OCI-M2 (cell line): ENCODE data around the gene OCA2.

ENCODE experiments used
- DNase-seq: peaks from one replicate; lab custom pipeline; 2025; ENCODE audit not compliant: unreplicated experiment; lab: John Stamatoyannopoulos, UW

The OCA2 gene

GRCh38 chr15:28003302-28004037 lies 95.6 kb downstream of the OCA2 start:
- DNase-seq = no peak

- no peak for DNase-seq
Measured at GRCh38 chr15:28002867-28003266, 96.2 kb downstream of the OCA2 start.

GRCh38 chr15:28002136-28002861 lies 96.8 kb downstream of the OCA2 start:
- DNase-seq = no peak

- no peak for DNase-seq
Measured at GRCh38 chr15:28001641-28002040, 97.5 kb downstream of the OCA2 start.

GRCh38 chr15:27993996-27994780 lies 104.9 kb downstream of the OCA2 start:
- DNase-seq = no peak

GRCh38 chr15:27993544-27993943 lies 105.6 kb downstream of the OCA2 start:
- DNase-seq = no peak

GRCh38 chr15:27990521-27991515 lies 108.3 kb downstream of the OCA2 start:
- DNase-seq = no peak

GRCh38 chr15:27989838-27990237 lies 109.3 kb downstream of the OCA2 start:
- no peak for DNase-seq

- no peak for DNase-seq
Measured at GRCh38 chr15:27989427-27989826, 109.7 kb downstream of the OCA2 start.

- no peak for DNase-seq
Measured at GRCh38 chr15:27985099-27985498, 114.0 kb downstream of the OCA2 start.

GRCh38 chr15:27983496-27983895 lies 115.6 kb downstream of the OCA2 start:
- DNase-seq = no peak

GRCh38 chr15:27977696-27978095 lies 121.4 kb downstream of the OCA2 start:
- DNase-seq = no peak

- no peak for DNase-seq
Measured at GRCh38 chr15:27973886-27974285, 125.2 kb downstream of the OCA2 start.

- no peak for DNase-seq
Measured at GRCh38 chr15:27970661-27971392, 128.3 kb downstream of the OCA2 start.

- no peak for DNase-seq
Measured at GRCh38 chr15:27967541-27967940, 131.6 kb downstream of the OCA2 start.

GRCh38 chr15:27965546-27965945 lies 133.6 kb downstream of the OCA2 start:
- DNase-seq = no peak

GRCh38 chr15:27961801-27962200 lies 137.3 kb downstream of the OCA2 start:
- DNase-seq = no peak

GRCh38 chr15:27958911-27959578 lies 140.1 kb downstream of the OCA2 start:
- no peak for DNase-seq

- DNase-seq = no peak
Measured at GRCh38 chr15:27956285-27956684, 142.8 kb downstream of the OCA2 start.
